ENCODE data around the gene FILIP1. TPM values are rescaled to one million over a fixed set of nuclear protein-coding genes. Genes with fewer than 3 reads are reported as not detected.

Gene FILIP1
- total and polyA plus RNA-seq, 2 of the 8 experiments (the other 6 are each of a cell fraction or from before 2014, with no cell fraction given): 2.4 to 5.7 TPM

- no peak for TF ChIP-seq SAP30 (IDR thresholded peaks at IDR 0.05; ENCODE audit: insufficient read depth, insufficient replicate concordance, low read length)
- TF ChIP-seq POLR2AphosphoS5 (IDR thresholded peaks at IDR 0.05; ENCODE audit: low read depth, low read length): no peak
- TF ChIP-seq CBX5 (IDR thresholded peaks at IDR 0.05; ENCODE audit: low read depth, low read length): no peak
- no peak for TF ChIP-seq NRF1 (IDR thresholded peaks at IDR 0.05; ENCODE audit: low read depth, low read length)
- TF ChIP-seq SRF (IDR thresholded peaks at IDR 0.05; ENCODE audit: low read depth, low read length): no peak
- TF ChIP-seq RNF2 (IDR thresholded peaks at IDR 0.05; ENCODE audit: borderline replicate concordance, low read depth, low read length, missing control alignments, poor library complexity, severe bottlenecking): no peak
- no peak for TF ChIP-seq KDM5A (IDR thresholded peaks at IDR 0.05; ENCODE audit: low read length)
- TF ChIP-seq TEAD4 (IDR thresholded peaks at IDR 0.05; ENCODE audit: low read depth, low read length): no peak
- TF ChIP-seq KDM4A (IDR thresholded peaks at IDR 0.05; ENCODE audit: low read depth, low read length, severe bottlenecking): no peak
- TF ChIP-seq HDAC6 (IDR thresholded peaks at IDR 0.05; ENCODE audit: low read depth, low read length): no peak
- TF ChIP-seq TCF12 (IDR thresholded peaks at IDR 0.05; ENCODE audit: low read depth, low read length): no peak
- no peak for TF ChIP-seq EP300 (IDR thresholded peaks at IDR 0.05; ENCODE audit: borderline replicate concordance in 1 of 2, low read depth in 2 of 2, low read length in 2 of 2)
- TF ChIP-seq RXRA (IDR thresholded peaks at IDR 0.05; ENCODE audit: insufficient read depth, low read depth, low read length): no peak
- H3K56ac ChIP-seq (replicated peaks; ENCODE audit: insufficient read length, low read depth, low read length): no peak overlapping the region
- H3K23ac ChIP-seq (ENCODE audit: insufficient read length): no peak overlapping the region
- no peaks in the 10 kb centered on the region for H3K79me1 ChIP-seq (ENCODE audit: low read depth, low read length)
- 0 out of 2 replicates have a peak overlapping the region, but pooled peaks have one; percentile 71 for H2AK5ac ChIP-seq (ENCODE audit: low read depth, low read length)
- H3K27ac ChIP-seq (ENCODE audit: low read depth, low read length): no peak overlapping the region
- H4K20me1 ChIP-seq (replicated peaks in 1 of 2; ENCODE audit: control insufficient read depth in 1 of 2, insufficient read depth in 2 of 2, low read length in 2 of 2): no peaks in the 10 kb centered on the region
- peaks cover 6% of the 10 kb centered on the region; the same call in 1 of the 2 replicates for H3K23me2 ChIP-seq (ENCODE audit: low read depth, low read length)
- no peak overlapping the region for H4K91ac ChIP-seq (replicated peaks; ENCODE audit: insufficient read length, low read length)
- H3K9me3 ChIP-seq (ENCODE audit: insufficient read depth in 2 of 2, low read depth in 1 of 2, low read length in 1 of 2): no peaks in the 10 kb centered on the region
- no peak overlapping the region for H3K4ac ChIP-seq (replicated peaks; ENCODE audit: insufficient read length, low read depth, low read length)
- H2BK12ac ChIP-seq (ENCODE audit: low read depth, low read length): peak overlapping the region; percentile 94; the same call in 1 of the 2 replicates
- no peak overlapping the region for H3K14ac ChIP-seq (ENCODE audit: insufficient read length)
- no peaks in the 10 kb centered on the region for H3K36me3 ChIP-seq (ENCODE audit: control insufficient read depth in 2 of 4, insufficient read depth in 4 of 4, low read length in 3 of 4)
- H3K18ac ChIP-seq (ENCODE audit: extremely low read depth, low read length): no peak overlapping the region
- FAIRE-seq: no peak
- 99% methylated on average over 4 of the region's 4 CpGs; no CpG with 5 or more reads in 1 of the 2 experiments for WGBS, 2 experiments (ENCODE audit: extremely low coverage in 1 of 2, insufficient coverage in 1 of 2, insufficient read length in 1 of 2, insufficient replicate concordance in 2 of 2, low coverage in 1 of 2, low lambda C conversion rate in 2 of 2, missing lambda C conversion rate in 1 of 2)
- peaks cover 0 to 5% (median 2%) of the 10 kb centered on the region in 4 experiments; a peak in 4 of 7 replicates for H3K4me1 ChIP-seq (replicated peaks in 1 of 4; ENCODE audit: control insufficient read depth in 3 of 4, insufficient read depth in 4 of 4, low read length in 3 of 4)
- no peak overlapping the region for H3K4me3 ChIP-seq (ENCODE audit: extremely low read depth in 1 of 4, insufficient read depth in 2 of 4, low read depth in 3 of 4, low read length in 4 of 4)
- H3K9ac ChIP-seq (replicated peaks in 1 of 4; ENCODE audit: extremely low read depth in 1 of 4, low read depth in 3 of 4, low read length in 3 of 4): no peak overlapping the region
- H3K27me3 ChIP-seq (replicated peaks in 1 of 4; ENCODE audit: control insufficient read depth in 3 of 4, extremely low read depth in 1 of 4, insufficient read depth in 3 of 4, low read length in 3 of 4): peaks cover 0 to 1% (median 0%) of the 10 kb centered on the region in 4 experiments; a peak in 1 of 7 replicates
- H3K79me2 ChIP-seq (ENCODE audit: control insufficient read depth in 1 of 2, insufficient read depth in 2 of 2, low read length in 2 of 2): no peaks in the 10 kb centered on the region
- no peak overlapping the region for H3K4me2 ChIP-seq (ENCODE audit: insufficient read depth in 1 of 2, low read depth in 2 of 2, low read length in 2 of 2)
- H2BK15ac ChIP-seq (ENCODE audit: low read length): no peak overlapping the region
- H4K5ac ChIP-seq (ENCODE audit: insufficient read length, low read depth, low read length): no peak overlapping the region
- H2BK120ac ChIP-seq (replicated peaks; ENCODE audit: low read depth, low read length): no peak overlapping the region
- peak overlapping the region; percentile 72; the same call in 1 of the 2 replicates for H2BK20ac ChIP-seq (ENCODE audit: low read length)
- DNase-seq (ENCODE audit: low read depth in 1 of 2, low spot score in 2 of 2): no peak
- no peak overlapping the region for H2AFZ ChIP-seq (ENCODE audit: low read length)
- no peak overlapping the region for H4K8ac ChIP-seq (ENCODE audit: extremely low read depth, insufficient read depth, low read length)
- ChIA-PET CTCF (ENCODE audit: partially characterized antibody) (interaction anchor here (1.2 to 8.0 kb wide), 2 partner anchors 15 to 57 kb away, joined by 5 to 55 read pairs; no protein-coding TSS in a partner anchor), POLR2A (ENCODE audit: partially characterized antibody) (interaction anchor here (1.4 kb wide), 1 partner anchor 8 kb away, joined by 5 read pairs; no protein-coding TSS in a partner anchor)
- no peak overlapping the region; the same call in 1 of the 2 replicates for H2BK5ac ChIP-seq (ENCODE audit: low read depth, low read length)
Measured at GRCh38 chr6:75353644-75354043, 140.0 kb downstream of the FILIP1 start.

Measured in H1 (cell line).